HG03565 (cell line): ENCODE measurements around the gene DNAJC3.
A peak's percentile ranks its signal among the peaks of the same experiment; 100 is the strongest.

ENCODE experiments used
- ATAC-seq: cut with Tn5 transposase; IDR thresholded peaks from one replicate; pipeline ENCODE4 v1.9.1; 2021; ENCODE audit warnings: mild to moderate bottlenecking, moderate library complexity; ENCODE audit not compliant: unreplicated experiment

Gene DNAJC3

DNA sequence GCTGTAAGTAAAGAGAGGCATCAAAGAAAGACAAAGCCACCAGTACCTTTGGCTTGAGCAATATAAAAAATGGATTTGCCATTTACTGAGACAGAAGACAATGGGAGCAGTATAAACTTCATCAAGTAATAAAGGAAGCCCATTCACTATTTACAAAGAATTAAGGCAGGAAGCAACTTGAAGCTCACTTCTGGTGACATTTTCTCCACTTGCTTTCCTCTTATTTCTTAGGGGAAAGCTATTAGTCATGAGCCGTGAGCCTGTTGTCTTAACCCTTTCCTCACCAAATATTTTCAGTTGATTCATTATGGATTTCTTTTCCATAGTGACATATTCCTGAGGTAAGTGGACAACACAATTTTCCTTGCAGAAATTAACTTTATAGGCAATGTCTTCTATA lies 156.8 kb downstream of the DNAJC3 start:
- no peak for ATAC-seq

DNA sequence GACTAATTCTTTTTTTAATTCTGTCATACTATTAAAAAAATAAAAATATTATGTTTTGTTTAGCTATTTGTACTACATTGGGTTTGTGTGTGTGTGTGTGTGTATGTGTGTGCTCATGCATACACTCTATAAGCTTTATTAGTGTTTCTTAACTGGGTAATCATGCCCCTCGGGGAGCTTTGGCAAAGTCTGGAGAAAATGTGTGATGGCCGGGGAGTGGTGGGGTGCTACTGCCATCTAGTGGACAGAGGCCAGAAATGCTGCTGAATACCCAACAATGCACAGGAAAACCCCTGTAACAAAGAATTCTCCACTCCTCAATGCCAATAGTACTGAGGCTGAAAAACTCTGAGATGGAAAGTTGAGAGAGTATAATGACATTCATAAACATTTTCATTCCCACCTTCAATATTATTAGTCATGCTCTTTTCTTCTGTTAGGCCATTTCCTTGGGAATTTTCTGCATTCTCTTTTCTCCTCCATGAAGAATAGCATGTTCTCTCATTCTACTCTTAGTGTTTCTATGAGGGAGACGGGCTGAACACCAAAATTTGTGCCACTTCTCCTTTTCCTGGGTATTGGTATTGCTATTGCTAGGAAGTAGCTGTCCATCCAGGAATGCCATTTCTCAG lies 157.3 kb downstream of the DNAJC3 start:
- peak; percentile 75 for ATAC-seq

- ATAC-seq, result no peak
These were observed 165.0 kb downstream of the DNAJC3 start for GRCh38 chr13:95841894-95842293.

- ATAC-seq, result no peak
These were observed 166.0 kb downstream of the DNAJC3 start for GRCh38 chr13:95842898-95843297.
